ENCODE results near the gene ZFYVE28.

Gene ZFYVE28

GRCh38 chr4:2289311-2289954, 129.0 kb downstream of the ZFYVE28 start:
- no peaks in the 10 kb centered on the region for H3K9me2 ChIP-seq (replicated peaks; ENCODE audit: control insufficient read depth, low read length)
- no peaks in the 10 kb centered on the region for H3K9me3 ChIP-seq (ENCODE audit: control insufficient read depth, insufficient read depth, low read length)
- no peaks in the 10 kb centered on the region for H3F3A ChIP-seq (ENCODE audit: control insufficient read depth, insufficient read depth)
- TF ChIP-seq EZH2phosphoT487 (IDR thresholded peaks at IDR 0.05; ENCODE audit: borderline replicate concordance, low read length) (no peak), CTCF (IDR thresholded peaks at IDR 0.05; ENCODE audit: low read depth, low read length, poor library complexity, severe bottlenecking) (no peak)
- H3K4me2 ChIP-seq (ENCODE audit: low read length), result no peak overlapping the region
- H4K20me1 ChIP-seq (ENCODE audit: control insufficient read depth, insufficient read depth, low read depth, low read length), result no peaks in the 10 kb centered on the region
- no peaks in the 10 kb centered on the region for H3K79me2 ChIP-seq (ENCODE audit: control insufficient read depth, low read length)
- H3K36me3 ChIP-seq (ENCODE audit: control insufficient read depth, low read length), result no peaks in the 10 kb centered on the region
- H3K4me3 ChIP-seq (ENCODE audit: low read length), result no peak overlapping the region
- no peak overlapping the region for H3K27ac ChIP-seq (ENCODE audit: low read depth, low read length)
- 0 out of 2 replicates have a peak, but pooled peaks cover 2% of the 10 kb centered on the region for H3K27me3 ChIP-seq (ENCODE audit: control insufficient read depth, low read length)
- peaks cover 16% of the 10 kb centered on the region for H3K4me1 ChIP-seq (ENCODE audit: control insufficient read depth, low read length)

GRCh38 chr4:2288051-2288541, 130.3 kb downstream of the ZFYVE28 start:
- H3K79me2 ChIP-seq (ENCODE audit: control insufficient read depth, low read length), result no peaks in the 10 kb centered on the region

DNA sequence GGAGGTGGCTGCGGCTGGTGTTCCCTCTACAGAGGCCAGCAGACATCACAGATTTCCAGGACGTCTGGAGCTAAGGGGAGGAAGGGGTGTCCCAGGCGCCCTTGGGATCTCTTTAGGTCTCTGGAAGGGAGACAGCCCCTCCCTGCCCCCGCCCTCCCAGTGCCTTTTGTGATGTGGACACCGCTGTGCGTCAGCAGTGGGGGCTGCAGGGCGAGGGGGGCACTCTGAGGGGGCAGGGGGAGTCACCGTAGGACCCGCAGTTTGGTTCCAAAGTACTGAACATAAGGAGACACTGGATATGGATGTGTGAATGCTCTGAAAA, 130.9 kb downstream of the ZFYVE28 start:
- no peaks in the 10 kb centered on the region for H3K27me3 ChIP-seq (ENCODE audit: control insufficient read depth, low read length)
- no peaks in the 10 kb centered on the region for H3K9me3 ChIP-seq (ENCODE audit: control insufficient read depth, insufficient read depth, low read length)
- H3F3A ChIP-seq (ENCODE audit: control insufficient read depth, insufficient read depth), result no peaks in the 10 kb centered on the region
- H3K36me3 ChIP-seq (ENCODE audit: control insufficient read depth, low read length), result no peaks in the 10 kb centered on the region
- H3K4me3 ChIP-seq (ENCODE audit: low read length), result no peak overlapping the region
- no peaks in the 10 kb centered on the region for H3K79me2 ChIP-seq (ENCODE audit: control insufficient read depth, low read length)
- H3K4me1 ChIP-seq (ENCODE audit: control insufficient read depth, low read length), result peaks cover 16% of the 10 kb centered on the region
- no peak overlapping the region for H3K27ac ChIP-seq (ENCODE audit: low read depth, low read length)
- H3K9me2 ChIP-seq (replicated peaks; ENCODE audit: control insufficient read depth, low read length), result no peaks in the 10 kb centered on the region
- no peak for TF ChIP-seq EZH2phosphoT487 (IDR thresholded peaks at IDR 0.05; ENCODE audit: borderline replicate concordance, low read length)
- TF ChIP-seq CTCF (IDR thresholded peaks at IDR 0.05; ENCODE audit: low read depth, low read length, poor library complexity, severe bottlenecking), result no peak
- H4K20me1 ChIP-seq (ENCODE audit: control insufficient read depth, insufficient read depth, low read depth, low read length), result no peaks in the 10 kb centered on the region
- no peak overlapping the region for H3K4me2 ChIP-seq (ENCODE audit: low read length)

More at GRCh38 chr4:2288051-2288541, 130.3 kb downstream of the ZFYVE28 start:
- Histone ChIP-seq H3K9me2 (replicated peaks; ENCODE audit: control insufficient read depth, low read length) (no peaks in the 10 kb centered on the region), H3K4me1 (ENCODE audit: control insufficient read depth, low read length) (peaks cover 16% of the 10 kb centered on the region), H4K20me1 (ENCODE audit: control insufficient read depth, insufficient read depth, low read depth, low read length) (no peaks in the 10 kb centered on the region), H3K36me3 (ENCODE audit: control insufficient read depth, low read length) (no peaks in the 10 kb centered on the region), H3K9me3 (ENCODE audit: control insufficient read depth, insufficient read depth, low read length) (no peaks in the 10 kb centered on the region), H3K27me3 (ENCODE audit: control insufficient read depth, low read length) (0 out of 2 replicates have a peak, but pooled peaks cover 2% of the 10 kb centered on the region), H3K27ac (ENCODE audit: low read depth, low read length) (no peak overlapping the region), H3K4me2 (ENCODE audit: low read length) (no peak overlapping the region), H3F3A (ENCODE audit: control insufficient read depth, insufficient read depth) (no peaks in the 10 kb centered on the region), H3K4me3 (ENCODE audit: low read length) (no peak overlapping the region)
- no peak for TF ChIP-seq CTCF (IDR thresholded peaks at IDR 0.05; ENCODE audit: low read depth, low read length, poor library complexity, severe bottlenecking)
- TF ChIP-seq EZH2phosphoT487 (IDR thresholded peaks at IDR 0.05; ENCODE audit: borderline replicate concordance, low read length), result no peak
